ENCODE measurements around the gene TASP1.
"Not testable (repeated sequence)": the region's sequence is repeated elsewhere in the genome, so short reads cannot be mapped to it uniquely, and the experiment has no call there.

The TASP1 gene

DNA sequence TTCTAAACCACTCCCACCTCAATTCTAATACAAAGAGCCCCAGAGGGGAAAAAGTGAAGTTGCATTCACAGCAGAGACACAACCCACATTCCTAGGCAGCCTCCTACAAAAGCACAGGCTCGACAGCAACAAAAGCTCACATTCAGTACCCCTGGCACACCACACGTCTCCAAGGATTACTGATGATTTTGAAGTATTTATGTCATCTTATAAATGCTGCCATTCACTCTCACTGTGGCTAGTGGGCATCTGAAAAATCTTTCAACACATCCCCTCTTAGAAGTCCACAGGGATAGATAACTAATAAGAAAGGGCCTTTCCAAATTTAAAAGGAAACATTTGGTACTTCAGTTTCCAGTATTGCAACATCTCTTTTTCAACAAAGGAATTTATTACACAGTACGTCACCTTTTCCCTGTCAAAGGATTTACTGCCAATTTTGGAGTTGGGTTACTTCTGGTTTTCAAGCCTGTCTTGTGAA lies 146.7 kb downstream of the TASP1 start:
- no peak for DNase-seq (ENCODE audit: low read depth)

DNA sequence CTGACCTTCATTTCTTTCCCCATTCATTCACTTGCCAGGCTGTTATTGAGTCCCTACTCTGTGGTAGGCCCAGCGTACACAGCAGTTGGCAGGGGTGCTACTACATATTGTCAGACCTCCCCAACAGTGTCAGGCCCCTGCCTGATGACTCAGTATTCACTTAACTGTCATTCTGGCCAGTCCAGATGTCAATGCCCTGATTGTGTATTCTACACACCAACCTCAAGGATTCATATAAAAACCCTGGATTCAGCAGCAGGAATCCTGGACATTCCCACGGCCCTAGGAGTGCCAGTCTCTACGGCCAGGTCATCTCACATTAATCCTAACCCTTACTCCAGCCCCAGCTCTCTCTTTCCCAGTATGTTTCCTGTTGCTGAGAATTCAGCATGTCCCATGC lies 151.5 kb downstream of the TASP1 start:
- DNase-seq (ENCODE audit: low read depth): no peak

- no peak for DNase-seq (ENCODE audit: low read depth)
These were observed 152.0 kb downstream of the TASP1 start for GRCh38 chr20:13486694-13487093.

DNA sequence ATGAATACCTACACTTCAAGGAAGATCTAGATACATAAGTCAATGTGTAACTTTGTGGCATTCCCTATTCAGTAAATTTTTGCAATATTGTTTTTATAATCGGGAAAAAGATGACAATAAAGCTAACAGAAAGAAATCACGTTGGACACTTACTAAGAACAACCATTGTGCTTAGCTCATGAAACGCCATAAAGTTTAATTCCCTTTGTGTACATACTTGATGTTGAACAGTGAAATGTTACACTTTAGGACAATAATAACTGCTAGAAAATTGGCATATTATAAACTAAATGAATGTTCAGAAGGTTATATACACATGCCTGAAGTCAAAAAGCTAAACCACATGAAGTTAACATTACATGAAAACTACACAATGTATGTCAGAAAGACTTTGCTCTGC lies 153.2 kb downstream of the TASP1 start:
- no peak for DNase-seq (ENCODE audit: low read depth)

- not testable (repeated sequence) for DNase-seq (ENCODE audit: low read depth)
These were observed 153.7 kb downstream of the TASP1 start for GRCh38 chr20:13485019-13485418.

DNA sequence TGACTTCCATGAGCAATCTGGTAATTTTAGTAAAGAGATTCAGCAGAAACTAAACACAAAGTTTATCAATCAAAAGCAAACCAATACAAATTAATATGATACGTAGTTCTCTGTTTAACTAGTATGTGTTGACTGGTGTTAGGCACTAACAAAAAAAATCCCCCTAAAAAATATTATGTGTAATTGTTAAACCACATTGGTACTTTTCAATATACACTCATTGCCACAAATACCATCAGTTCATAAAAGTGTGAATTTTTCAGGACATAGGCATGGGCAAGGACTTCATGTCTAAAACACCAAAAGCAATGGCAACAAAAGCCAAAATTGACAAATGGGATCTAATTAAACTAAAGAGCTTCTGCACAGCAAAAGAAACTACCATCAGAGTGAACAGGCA lies 155.3 kb downstream of the TASP1 start:
- not testable (repeated sequence) for DNase-seq (ENCODE audit: low read depth)

DNA sequence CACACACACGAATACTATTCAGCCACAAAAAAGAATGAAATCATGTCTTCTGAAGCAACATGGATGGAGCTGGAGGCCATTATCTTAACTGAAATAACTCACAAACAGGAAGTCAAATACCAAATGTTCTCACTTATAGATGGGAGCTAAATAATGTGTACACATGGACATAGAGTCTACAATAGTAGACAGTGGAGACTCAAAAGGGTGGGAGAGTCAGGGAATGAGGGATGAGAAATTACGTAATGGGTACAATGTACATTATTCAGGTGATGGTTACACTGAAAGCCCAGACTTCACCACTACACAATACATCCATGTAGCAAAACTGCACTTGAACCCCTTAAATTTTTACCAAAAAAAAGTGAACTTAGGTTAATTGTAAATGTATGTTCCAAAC lies 160.4 kb downstream of the TASP1 start:
- no peak for DNase-seq (ENCODE audit: low read depth)

DNA sequence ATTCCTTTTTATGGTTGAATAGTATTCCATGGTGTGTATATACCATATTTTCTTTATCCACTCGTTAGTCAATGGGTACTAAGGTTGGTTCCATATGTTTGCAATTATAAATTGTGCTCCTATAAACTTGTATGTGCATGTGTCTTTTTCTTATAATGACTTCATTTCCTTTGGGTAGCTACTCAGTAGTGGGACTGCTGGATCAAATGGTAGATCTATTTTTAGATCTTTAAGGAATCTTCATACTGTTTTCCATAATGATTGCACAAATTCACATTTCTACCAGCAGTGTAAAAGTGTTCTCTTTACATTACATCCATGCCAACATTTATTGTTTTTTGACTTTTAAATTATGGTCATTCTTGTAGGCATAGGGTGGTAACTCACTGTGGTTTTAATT lies 164.3 kb downstream of the TASP1 start:
- DNase-seq (ENCODE audit: low read depth): no peak

DNA sequence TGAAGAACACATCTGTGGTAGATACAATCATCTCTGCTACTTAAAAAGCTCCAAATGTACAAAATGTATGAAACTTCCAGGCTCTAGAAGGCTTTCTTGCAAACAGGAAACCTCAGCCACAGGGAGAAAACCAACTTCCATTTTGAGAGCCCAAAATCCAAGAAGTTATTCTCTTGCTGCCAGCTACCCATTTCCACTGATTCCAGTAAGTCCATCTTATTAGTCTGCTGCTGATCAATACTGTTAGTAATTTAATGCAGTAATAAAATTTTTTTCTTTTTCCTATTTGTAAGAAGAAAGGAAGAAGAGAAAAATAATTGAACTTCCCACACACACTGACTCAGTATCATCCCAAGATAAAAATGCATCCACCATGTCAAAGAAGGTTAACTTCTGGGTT lies 169.5 kb downstream of the TASP1 start:
- no peak for DNase-seq (ENCODE audit: low read depth)

GRCh38 chr20:13468166-13468565 lies 170.6 kb downstream of the TASP1 start:
- no peak for DNase-seq (ENCODE audit: low read depth)

- DNase-seq (ENCODE audit: low read depth): no peak
These were observed 174.0 kb downstream of the TASP1 start for GRCh38 chr20:13464702-13465101.

GRCh38 chr20:13461849-13462458 lies 176.8 kb downstream of the TASP1 start:
- no peak for DNase-seq (ENCODE audit: low read depth)

GRCh38 chr20:13458860-13459451 lies 179.8 kb downstream of the TASP1 start:
- DNase-seq (ENCODE audit: low read depth): no peak

GRCh38 chr20:13457487-13457886 lies 181.2 kb downstream of the TASP1 start:
- no peak for DNase-seq (ENCODE audit: low read depth)

GRCh38 chr20:13455713-13456112 lies 183.0 kb downstream of the TASP1 start:
- DNase-seq (ENCODE audit: low read depth): no peak

DNA sequence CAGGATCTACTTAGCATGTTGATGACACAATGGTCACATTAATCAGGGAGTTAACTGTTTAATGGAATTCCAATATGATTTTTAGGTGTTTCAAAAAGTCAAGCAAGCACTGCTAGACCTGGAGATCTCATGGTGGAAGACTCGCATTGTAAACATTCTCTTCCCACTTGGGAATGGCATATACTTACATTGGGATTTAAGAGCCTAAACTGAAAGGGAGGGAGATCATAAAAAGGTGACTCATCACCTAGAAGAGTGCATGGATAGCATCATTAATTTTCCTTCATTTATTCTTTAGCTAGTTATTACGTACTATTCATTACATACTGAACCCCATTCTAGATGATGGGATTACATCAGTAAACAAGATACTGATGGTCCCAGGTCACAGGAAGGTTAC lies 185.4 kb downstream of the TASP1 start:
- no peak for DNase-seq (ENCODE audit: low read depth)

DNA sequence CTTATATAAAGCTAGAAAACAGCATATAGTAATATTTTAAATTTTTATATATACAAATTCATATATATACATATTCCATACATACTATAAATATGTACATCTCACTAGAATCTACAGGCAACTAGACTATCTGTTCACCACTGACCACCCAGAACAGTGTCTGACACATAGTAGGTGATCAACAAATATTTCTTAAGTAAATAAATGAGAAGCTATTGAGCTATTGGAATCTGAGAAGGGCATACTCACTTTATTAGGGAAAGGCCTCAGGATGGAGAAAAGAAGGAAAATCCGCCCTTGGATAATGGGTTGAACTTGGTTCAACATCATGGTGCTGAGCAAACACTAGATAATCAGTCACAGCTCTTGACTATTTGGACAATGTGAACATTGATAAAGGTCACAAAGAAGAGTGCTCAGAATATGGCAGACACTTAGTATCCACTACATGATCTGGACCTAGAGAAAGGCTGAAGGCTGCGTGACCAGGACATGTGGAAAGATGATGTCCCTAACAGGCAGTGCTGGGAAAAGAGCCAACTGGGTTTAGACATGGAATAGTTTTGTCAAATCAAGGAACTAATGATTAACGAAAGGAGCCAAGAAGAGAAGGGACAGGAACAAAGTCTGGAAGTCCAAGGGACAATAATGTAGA lies 186.1 kb downstream of the TASP1 start:
- no peak for DNase-seq (ENCODE audit: low read depth)

- DNase-seq (ENCODE audit: low read depth): no peak
These were observed 188.8 kb downstream of the TASP1 start for GRCh38 chr20:13449868-13450434.

GRCh38 chr20:13447385-13448180 lies 191.1 kb downstream of the TASP1 start:
- DNase-seq (ENCODE audit: low read depth): no peak

DNA sequence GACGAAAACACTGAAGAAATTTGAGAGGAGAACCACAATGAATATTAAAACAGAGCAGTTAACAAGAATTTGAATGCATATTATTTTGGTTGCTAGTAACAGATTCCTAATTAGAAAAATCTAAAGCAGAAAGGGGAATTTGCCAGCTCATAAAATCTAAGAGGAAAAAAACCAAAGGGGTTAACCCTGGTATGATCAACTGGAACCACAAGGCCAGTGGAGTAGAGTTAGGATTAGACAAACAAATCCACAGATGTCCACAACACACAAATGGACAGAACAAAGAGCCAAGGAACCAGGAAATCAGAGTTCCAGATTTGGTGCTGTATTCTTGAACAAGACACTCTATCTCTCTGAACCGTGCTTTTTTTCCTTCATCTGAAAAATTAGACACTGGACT lies 195.0 kb downstream of the TASP1 start:
- DNase-seq (ENCODE audit: low read depth): no peak

- DNase-seq (ENCODE audit: low read depth): no peak
These were observed 195.7 kb downstream of the TASP1 start for GRCh38 chr20:13442986-13443385.

- no peak for DNase-seq (ENCODE audit: low read depth)
These were observed 197.3 kb downstream of the TASP1 start for GRCh38 chr20:13441388-13441787.

Data from stimulated activated CD8-positive, alpha-beta memory T cell treated with anti-CD3 and anti-CD28 coated beads, Interleukin-12 subunit alpha, Interleukin-12 subunit beta, amount 100 ng/mL, for 4 hours (primary cell).